ENCODE data around the gene MT1X.

MT1X gene

DNA sequence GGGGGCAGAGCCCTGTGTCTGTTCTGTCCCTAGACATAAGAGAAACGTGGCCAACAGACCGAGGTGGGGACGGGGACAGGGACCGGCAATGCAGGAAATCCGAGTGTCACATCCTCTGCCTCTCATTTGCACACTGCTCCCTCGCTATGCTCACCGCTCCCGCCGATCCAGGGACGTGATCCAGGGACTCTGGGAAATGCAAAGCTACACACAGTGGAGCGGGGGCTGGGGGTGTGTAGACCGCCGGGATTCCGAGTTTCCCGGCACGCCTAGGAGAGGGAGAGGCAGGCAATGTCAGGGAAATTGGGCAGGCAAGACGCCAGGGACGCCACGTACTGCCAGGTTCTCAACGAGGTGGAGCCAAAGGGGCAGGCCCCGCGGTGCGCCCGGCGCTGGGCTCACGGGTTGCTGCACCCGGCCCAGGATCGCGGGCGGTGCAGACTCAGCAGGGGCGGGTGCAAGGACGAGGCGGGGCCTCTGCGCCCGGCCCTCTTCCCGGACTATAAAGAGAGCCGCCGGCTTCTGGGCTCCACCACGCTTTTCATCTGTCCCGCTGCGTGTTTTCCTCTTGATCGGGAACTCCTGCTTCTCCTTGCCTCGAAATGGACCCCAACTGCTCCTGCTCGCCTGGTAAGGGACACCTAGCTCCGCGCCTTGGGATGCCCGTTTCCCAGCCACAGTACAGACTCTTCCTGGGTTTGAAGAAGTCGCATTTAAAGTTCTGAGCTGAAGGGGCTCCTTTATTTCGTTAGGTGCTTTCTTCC lies at the start of gene MT1X:
Gene MT1X, plus strand, starts transcription at position 532 of the 764 bp plus-strand sequence. Its CDS starts 71 bp downstream, at position 603.
- peak; percentile 77 to 84 (median 80) for DNase-seq

DNA sequence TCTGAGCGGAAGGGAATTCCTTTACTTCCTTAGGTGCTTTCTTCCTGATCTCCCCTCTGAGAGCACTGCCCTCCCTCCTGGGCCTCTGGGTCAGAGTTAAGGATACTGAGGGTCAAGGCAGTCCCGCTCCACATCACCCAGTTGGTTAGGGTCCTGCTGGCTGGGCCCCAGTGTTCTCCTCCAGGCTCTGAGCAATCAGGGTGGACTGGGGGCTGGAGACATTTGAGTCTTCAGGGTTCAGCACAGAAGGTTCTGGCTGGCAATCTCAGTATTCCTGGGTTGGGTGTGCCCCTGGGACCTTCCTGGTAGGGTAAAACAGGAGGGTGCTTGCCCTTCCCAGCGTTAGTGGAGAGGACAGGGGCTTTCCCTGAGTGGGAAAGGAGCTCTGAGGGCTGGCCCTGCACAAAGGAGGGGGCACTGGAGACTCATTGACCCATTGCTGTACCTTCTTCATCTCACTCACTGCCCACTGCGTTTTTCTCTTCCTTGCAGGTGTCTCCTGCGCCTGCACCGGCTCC lies 49.4 kb upstream of the MT1X start:
- no peak for DNase-seq

DNA sequence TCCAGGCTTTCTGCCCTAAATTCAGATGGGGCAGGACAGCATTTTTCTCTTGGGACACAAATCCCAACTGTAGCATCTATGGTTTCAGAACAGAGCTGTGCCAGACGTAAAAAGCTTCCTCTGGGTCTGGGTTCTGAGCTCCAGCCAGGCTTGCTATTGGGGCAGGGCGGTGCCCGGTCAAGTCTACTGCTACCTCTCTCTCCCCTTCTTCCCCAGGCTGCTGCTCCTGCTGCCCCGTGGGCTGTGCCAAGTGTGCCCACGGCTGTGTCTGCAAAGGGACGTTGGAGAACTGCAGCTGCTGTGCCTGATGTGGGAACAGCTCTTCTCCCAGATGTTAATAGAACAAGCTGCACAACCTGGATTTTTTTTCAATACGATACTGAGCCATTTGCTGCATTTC lies 48.7 kb upstream of the MT1X start:
- DNase-seq: no peak

DNA sequence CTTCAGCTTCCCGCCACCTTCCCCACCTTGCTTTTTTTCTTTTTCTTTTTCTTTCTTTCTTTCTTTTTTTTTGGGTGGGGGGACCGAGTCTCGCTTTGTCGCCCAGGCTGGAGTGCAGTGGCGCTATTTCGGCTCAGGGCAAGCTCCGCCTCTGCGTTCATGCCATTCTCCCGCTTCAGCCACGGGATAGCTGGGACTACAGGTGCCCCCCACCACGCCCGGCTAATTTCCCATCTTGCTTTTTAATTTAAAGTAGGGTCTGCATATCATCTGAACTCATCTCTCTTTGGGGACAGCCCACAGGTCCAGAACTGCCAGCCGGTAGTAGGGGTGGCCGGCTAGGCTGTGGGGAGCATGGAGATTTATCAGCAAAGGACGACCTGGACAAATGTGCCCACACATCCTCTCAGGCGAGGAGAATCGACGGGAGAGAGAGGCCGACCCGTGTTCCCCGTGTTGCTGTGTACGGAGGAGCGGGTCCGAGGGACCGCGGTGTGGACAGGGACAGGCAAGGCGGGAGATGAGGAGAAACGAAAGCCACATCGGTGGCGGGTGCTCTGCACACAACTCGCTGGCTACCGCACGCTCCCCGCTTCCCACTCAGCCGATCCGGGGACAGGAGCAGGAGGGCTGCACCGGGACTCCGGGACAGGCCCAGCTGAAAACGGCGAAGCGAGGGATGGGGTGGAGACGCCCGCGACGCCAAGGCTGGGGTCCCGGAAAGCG lies 47.4 kb upstream of the MT1X start:
- DNase-seq: no peak

DNA sequence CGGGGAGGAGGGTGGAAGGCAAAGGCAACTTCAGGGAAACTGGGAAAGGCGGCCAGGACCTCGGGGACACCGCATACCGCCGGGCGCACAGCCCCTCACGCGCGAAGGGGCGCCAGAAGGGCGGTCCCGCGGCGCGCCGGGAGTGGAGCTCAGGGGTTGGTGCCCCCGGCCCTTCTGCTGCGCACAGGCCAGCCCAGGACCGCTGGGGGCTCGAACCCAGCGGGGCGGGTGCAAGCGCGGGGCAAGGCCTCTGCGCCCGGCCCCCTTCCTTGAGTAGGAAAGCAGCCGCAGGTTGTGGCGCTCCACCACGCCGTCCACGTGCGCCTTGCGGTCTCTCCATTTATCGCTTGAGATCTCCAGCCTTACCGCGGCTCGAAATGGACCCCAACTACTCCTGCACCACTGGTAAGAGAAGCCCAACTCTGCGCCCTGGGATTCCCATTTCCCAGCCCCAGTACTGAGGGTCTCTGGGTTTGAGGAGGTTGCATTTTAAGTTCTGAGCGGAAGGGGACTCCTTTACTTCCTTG lies 46.8 kb upstream of the MT1X start:
- DNase-seq: no peak

DNA sequence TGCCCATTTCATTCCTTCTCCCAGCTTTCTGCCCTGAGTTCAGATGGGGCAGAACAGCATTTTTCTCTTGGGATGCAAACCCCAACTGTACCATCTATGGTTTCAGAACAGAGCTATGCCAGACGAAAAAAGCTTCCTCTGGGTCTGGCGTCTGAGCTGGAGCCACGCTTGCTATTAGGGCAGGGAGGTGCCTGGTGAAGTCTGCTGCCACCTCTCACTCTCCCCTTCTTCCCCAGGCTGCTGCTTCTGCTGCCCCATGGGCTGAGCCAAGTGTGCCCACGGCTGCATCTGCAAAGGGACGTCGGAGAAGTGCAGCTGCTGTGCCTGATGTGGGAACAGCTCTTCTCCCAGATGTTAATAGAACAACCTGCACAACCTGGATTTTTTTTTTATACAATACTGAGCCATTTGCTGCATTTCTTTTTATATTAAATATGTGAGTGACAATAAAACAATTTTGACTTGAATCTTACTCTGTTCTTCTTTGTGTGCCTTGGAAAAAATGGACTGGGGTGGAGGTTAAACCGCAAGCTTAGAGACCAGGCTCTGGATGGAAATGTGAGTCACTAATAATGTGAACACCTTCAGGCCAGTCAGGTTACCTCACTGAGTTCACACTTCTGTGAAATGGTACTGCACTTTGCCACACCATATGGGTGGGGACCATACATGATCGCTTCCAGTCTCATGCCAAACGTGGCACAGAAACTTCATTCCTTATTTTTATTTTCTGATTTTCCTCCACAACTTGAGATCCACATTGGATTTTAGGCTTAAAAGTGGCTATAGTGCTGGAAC lies 45.5 kb upstream of the MT1X start:
- no peak for DNase-seq

DNA sequence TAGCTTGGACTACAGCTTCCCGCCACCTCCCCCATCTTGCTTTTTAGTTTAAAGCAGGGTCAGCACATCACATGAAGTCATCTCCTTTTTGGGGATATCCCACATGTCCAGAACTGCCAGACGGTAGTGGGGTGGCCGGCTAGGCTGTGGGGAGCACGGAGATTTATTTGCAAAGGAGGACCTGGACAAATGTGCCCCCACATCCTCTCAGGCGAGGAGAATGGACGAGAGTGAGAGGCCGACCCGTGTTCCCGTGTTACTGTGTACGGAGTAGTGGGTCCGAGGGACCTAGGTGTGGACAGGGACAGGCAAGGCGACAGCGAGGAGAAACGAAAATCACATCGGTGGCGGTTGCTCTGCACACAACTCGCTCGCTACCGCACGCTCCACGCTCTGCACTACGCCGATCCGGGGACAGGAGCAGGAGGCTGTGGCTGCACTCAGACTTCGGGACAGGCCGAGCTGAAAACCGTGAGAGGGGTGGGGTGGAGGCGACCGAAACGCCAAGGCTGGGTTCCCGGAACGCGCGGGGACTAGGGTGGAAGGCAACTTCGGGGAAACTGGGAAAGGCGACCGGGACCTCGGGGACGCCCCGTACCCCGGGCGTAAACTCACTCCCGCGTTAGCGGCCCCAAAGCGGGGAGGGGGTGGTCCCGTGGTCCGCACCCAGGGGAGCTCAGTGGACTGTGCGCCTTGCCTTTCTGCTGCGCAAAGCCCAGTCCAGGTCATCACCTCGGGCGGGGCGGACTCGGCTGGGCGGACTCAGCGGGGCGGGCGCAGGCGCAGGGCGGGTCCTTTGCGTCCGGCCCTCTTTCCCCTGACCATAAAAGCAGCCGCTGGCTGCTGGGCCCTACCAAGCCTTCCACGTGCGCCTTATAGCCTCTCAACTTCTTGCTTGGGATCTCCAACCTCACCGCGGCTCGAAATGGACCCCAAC lies 44.2 kb upstream of the MT1X start, which contains the start of gene MT1A:
Gene MT1A, plus strand, starts transcription at position 853 of the 937 bp plus-strand sequence. Its CDS starts 73 bp downstream, at position 926.
- DNase-seq: peak in 2 of 3 experiments; percentile 29 to 42

DNA sequence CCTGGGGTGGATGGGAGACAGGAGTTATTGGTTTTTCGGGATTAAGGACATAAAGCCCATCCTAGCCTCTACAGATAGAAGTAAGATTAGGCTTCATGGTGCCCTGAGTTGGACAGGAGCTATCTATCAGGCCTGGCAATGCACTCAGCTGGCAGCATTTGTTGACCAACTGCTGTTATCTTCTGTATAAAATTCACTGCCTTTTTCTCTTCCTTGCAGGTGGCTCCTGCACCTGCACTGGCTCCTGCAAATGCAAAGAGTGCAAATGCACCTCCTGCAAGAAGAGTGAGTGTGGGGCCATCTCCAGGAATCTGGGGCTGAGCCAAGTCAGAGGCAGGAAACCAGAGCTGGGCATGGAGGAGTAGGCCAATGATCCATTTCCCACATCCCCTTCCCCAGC lies 43.2 kb upstream of the MT1X start:
- DNase-seq: no peak

DNA sequence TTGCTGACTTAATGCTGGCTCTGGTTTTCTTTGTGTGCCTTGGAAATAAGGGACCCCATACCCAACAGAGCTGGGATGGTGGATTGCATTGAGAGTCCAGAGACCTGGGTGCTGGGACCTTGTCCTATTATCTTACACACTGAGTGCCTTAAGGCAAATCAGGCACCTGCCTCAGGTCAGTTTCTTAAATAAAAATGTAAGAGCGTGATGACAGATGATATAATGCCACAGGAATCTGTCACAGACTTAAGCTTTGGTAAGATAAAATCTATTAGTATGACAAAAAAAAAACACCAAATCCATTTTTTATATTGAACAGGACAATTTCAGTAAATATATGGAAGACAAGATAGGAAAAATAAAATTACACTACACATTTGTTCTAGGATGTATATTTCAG lies 42.2 kb upstream of the MT1X start:
- DNase-seq: no peak

DNA sequence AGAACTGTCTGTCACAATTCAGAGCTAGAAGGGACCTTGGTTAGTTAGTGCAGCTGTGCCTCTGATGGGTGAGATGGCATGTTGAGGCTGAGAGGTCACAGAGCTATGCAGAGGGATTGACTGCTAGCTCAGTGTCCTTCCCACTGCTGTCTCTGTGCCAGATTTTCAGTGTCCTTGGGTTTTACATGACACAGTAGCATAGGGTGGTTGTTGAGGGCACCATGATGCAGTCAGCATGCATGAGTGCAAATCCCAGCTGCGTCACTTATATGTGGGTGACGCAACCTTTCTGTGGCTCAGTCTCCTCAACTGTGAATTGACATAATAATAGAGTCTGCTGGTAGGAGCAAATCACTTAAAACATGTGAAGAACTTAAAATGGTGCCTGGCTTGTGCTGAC lies 41.1 kb upstream of the MT1X start:
- DNase-seq: no peak

DNA sequence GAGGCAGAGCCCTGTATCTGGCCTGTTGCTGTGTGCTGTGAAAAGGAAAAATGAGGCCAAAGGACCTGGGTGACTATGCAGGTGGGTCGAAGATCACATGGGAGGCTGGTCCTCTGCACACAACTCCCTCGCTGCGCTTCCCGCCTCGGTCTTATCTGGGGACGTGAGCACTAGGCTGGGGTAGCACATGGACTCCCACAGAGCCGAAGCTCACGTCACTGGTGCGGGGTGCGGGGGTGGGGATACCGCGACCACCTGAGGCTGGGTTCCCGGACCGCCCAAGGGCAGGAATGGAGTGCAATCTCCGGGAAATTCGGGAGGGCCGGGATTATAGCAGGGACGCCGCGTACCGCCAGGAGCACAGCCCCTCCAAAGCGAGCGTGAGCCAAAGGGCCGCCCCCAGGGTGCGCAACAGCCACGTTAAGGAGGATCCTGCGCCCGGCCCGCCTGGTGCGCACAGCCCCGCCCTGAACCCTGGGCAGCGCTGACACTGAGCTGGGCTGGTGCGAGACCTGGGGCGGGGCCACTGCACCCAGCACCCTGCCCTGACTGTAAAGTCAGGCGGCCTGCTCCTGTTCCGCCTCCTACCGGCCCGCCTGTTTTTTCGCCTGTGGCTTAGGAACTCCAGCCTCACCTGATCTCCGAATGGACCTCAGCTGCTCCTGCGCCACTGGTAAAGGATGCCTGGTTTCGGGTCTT lies 39.0 kb upstream of the MT1X start:
- DNase-seq: no peak

DNA sequence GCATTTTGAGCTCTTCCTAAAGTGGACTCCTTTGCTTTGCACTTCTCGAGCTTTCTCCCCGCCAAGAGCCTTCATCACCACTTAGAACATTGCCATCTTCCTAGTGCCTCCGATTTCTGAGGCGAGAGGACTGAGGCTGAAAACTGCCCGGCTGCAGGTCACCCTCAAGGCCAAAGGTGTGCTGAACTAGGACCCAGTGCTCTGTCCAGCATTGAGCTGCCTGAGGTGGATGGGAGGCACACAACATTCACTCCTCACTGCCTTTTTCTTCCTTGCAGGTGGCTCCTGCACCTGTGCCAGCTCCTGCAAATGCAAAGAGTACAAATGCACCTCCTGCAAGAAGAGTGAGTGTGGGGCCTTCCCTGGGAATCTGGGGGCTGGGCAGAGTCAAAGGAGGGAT lies 38.4 kb upstream of the MT1X start:
- DNase-seq: no peak

DNA sequence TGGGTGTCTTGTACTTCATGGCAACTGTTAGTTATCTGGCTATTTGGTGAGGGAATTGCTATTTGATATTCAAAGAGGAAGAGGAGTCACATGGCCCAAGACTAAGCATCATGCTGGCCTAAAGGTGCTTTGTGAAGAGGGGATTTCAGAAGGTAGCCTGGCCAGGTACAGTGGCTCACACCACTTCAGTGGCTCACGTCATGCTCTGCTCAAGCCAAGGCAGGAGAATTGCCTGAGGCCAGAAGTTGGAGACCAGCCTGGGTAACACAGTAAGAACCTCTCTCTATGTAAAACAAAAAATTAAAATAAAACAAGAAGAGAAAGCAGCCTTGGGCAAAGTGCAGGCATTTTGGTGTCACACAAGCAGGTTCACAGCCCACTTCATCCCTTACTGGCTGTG lies 37.0 kb upstream of the MT1X start:
- DNase-seq: no peak

DNA sequence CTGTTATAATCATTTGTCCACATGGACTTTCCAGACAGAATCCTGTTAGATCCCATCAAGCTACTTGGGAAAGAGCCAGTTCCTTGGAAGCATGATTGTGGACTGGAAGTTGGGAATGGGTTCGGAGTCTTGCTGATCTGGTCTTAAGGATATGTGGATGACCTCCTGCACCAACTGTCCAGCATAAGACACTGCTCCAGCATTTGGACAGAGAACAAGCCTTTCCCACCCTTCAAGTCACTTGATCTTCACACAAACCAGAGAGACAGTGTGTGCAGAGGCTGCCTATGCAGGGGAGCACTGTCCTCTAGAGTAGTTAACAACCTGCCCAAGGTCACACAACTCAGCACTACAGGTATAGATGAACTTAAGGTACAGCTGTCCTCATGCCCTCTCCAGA lies 36.4 kb upstream of the MT1X start:
- DNase-seq: no peak

DNA sequence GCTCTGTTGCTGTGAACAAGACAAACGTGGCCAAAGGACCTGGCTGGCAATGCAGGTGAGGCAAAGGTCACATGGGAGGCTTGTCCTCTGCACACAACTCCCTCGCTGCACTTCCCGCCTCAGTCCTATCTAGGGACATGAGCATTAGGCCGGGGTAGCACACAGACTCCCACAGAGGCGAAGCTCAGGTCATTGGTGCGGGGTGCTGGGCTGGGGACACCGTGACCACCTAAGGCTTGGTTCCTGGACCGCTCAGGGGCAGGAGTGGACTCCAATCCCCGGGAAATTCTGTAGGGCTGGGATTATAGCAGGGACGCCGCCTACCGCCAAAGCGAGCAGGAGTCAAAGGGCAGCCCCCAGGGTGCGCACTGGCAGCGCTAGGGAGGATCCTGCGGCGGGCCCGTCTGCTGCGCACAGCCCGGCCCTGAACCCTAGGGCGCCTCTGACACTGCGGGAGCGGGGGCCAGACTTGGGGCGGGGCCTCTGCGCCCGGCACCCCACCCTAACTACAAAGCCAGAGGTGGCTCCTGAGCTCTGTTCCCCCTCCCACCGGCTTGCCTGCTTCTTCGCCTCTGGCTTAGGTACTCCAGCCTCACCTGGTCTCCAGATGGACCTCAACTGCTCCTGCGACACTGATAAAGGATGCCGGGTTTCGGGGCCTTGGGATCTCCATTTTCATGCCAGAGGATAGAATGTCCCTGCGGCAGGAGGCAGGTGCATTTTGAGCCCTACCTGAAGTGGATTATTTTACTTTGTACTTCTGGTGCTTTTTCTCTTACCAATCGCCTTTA lies 34.4 kb upstream of the MT1X start:
- DNase-seq: no peak

DNA sequence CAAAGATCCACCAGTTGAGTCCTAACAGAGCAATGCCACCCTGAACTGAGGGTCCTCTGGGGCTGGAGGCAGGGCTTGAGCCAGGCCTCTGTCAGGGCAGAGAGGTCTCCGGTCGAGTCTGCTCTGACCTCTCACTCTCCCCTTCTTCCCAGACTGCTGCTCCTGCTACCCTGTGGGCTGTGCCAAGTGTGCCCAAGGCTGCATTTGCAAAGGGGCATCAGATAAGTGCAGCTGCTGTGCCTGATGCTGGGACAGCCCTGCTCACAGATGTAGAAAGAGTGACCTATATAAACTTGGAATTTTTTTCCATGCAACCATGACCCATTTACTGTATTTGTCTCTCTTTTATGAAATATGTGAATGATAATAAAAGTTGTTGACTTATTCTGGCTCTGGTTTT lies 33.0 kb upstream of the MT1X start:
- DNase-seq: no peak

DNA sequence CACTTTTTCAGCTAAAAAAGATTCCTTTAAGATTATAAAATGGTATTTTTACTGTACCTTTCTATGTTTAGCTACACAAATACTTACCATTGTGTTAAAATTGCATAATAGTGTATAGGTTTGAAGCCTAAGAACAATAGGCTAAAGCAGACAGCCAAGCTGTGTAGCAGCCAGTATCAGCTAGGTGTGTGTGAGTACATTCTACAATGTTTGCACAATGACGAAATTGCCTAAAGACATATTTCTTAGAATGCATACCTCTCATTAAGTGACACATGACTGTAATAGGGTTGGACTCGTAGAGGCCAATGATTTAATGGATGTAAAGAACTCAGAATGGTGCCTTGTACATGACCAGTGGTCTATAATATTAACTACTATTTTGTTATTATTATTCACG lies 32.5 kb upstream of the MT1X start:
- peak in 1 of 3 experiments; percentile 30 for DNase-seq

DNA sequence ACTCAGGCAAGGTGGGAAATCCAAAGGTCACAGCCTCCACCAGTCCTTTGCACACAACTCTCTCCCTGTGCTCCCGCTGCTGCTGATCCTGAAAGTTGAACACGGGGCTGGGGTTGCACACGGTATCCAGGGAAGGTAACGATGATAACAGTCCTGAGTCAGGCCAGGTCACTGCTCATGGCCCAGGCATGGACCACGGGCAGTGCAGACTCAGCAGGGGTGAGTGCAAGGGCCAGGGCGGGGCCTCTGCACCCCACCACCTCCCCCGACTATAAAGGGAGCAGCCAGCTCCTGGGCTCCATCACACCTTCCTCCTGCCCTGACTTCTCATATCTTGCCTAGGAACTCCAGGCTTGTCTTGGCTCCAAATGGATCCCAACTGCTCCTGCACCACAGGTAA lies 30.7 kb upstream of the MT1X start, which contains the start of gene MT1B:
Gene MT1B, plus strand, starts transcription at position 301 of the 400 bp plus-strand sequence. Its CDS starts 68 bp downstream, at position 369.
- DNase-seq: no peak

DNA sequence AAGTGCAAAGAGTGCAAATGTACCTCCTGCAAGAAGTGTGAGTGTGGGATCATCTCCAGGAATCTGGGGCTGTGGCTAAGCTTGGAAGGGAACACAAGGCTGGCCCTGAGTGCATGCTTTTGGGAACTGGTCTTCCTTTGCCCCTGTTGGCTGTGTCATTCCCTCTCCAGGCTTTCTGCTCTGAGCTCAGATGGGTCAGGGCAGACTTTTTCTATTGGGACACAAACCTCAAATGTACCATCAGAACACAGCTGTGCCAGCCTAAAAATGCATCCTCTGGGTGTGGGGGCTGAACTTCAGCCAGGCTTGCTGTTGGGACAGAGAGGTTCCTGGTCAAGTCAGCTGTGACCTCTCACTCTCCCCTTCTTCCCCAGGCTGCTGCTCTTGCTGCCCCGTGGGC lies 29.7 kb upstream of the MT1X start:
- DNase-seq: no peak

DNA sequence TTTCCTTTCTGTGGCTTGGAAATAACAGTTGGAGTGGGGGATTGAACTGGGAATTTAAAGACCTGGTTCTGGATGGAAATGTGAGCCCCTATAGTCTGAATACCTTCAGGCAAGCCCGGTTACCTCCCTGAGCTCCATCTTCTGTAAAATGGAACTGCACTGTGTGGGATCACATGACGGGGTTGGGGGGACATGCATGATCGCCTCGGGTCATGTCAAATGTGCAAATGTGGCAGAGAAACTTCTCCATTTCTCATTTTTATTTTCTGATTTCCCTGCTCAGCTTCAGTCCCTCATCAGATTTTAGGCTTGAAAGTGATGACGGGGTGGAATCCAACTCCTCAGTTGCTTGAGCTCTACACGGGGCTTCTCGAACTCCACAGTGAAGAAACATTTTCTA lies 29.1 kb upstream of the MT1X start:
- no peak for DNase-seq

Measured in NCI-H1417 (cell line).